Trophoblast cell (in vitro differentiated cells and primary cell): ENCODE results near the gene CKAP2L.
A peak's percentile ranks its signal among the peaks of the same experiment; 100 is the strongest.

Source experiments
- DNase-seq, 2 donors: peaks; one replicate each; pipeline ENCODE4 v3.0.0-alpha.2; 2016
- H2AFZ ChIP-seq: 2 replicates; pipeline ENCODE4 v1.6.1; 2013; ENCODE audit warnings: low read length, moderate library complexity, mild to moderate bottlenecking; ENCODE audit not compliant: insufficient read depth, poor library complexity
- H2AK5ac ChIP-seq: 2 replicates; pipeline ENCODE4 v1.6.1; 2013; ENCODE audit warnings: mild to moderate bottlenecking, low read length
- H2BK120ac ChIP-seq: 2 replicates; pipeline ENCODE4 v1.6.1; 2013; ENCODE audit warnings: low read length, mild to moderate bottlenecking, moderate library complexity; ENCODE audit not compliant: insufficient read depth, poor library complexity
- H2BK12ac ChIP-seq: 2 replicates; pipeline ENCODE4 v1.6.1; 2013; ENCODE audit warnings: mild to moderate bottlenecking, low read length, moderate library complexity
- H2BK5ac ChIP-seq: 2 replicates; pipeline ENCODE4 v1.6.1; 2013; ENCODE audit warnings: low read length, low read depth, moderate library complexity, mild to moderate bottlenecking; ENCODE audit not compliant: poor library complexity
- H3K14ac ChIP-seq: 2 replicates; pipeline ENCODE4 v1.6.1; 2013; ENCODE audit warnings: mild to moderate bottlenecking, low read length
- H3K18ac ChIP-seq: 2 replicates; pipeline ENCODE4 v1.6.1; 2013; ENCODE audit warnings: mild to moderate bottlenecking, low read length
- H3K23ac ChIP-seq: 2 replicates; pipeline ENCODE4 v1.6.1; 2013; ENCODE audit warnings: low read length
- H3K27ac ChIP-seq: 2 replicates; pipeline ENCODE4 v1.5.1; 2013; ENCODE audit warnings: low read depth, mild to moderate bottlenecking, inconsistent platforms, low read length, moderate library complexity
- H3K27me3 ChIP-seq: 2 replicates; pipeline ENCODE4 v1.6.1; 2013; ENCODE audit warnings: inconsistent platforms, mild to moderate bottlenecking, low read length, moderate library complexity; ENCODE audit not compliant: insufficient read depth
- H3K36me3 ChIP-seq, 2 experiments: 1 replicate in 1 of 2; 2 replicates in 1 of 2; pipeline ENCODE4 v1.6.1; 2013; ENCODE audit warnings: low read length in 2 of 2, mild to moderate bottlenecking in 2 of 2, moderate library complexity in 1 of 2; ENCODE audit not compliant: insufficient read depth in 2 of 2, control insufficient read depth in 1 of 2
- H3K4ac ChIP-seq: 2 replicates; pipeline ENCODE4 v1.6.1; 2013; ENCODE audit warnings: low read depth, mild to moderate bottlenecking, low read length, moderate library complexity
- H3K4me1 ChIP-seq, 2 experiments: 1 replicate in 1 of 2; 2 replicates in 1 of 2; pipeline ENCODE4 v1.6.1; 2013; ENCODE audit warnings: low read length in 2 of 2, mild to moderate bottlenecking in 2 of 2, moderate library complexity in 1 of 2; ENCODE audit not compliant: insufficient read depth in 2 of 2, control insufficient read depth in 1 of 2
- H3K4me2 ChIP-seq: 2 replicates; pipeline ENCODE4 v1.6.1; 2013; ENCODE audit warnings: inconsistent platforms, mild to moderate bottlenecking, low read length, moderate library complexity
- H3K4me3 ChIP-seq: 2 replicates; pipeline ENCODE4 v1.5.1; 2013; ENCODE audit warnings: mild to moderate bottlenecking, low read depth, low read length, inconsistent platforms
- H3K79me1 ChIP-seq: one replicate; pipeline ENCODE4 v1.6.1; 2013; ENCODE audit warnings: low read length
- H3K79me2 ChIP-seq: 2 replicates; pipeline ENCODE4 v1.6.1; 2013; ENCODE audit warnings: low read length, mild to moderate bottlenecking; ENCODE audit not compliant: control insufficient read depth, insufficient read depth, poor library complexity
- H3K9ac ChIP-seq: 2 replicates; pipeline ENCODE4 v1.6.1; 2013; ENCODE audit warnings: mild to moderate bottlenecking, low read length
- H3K9me3 ChIP-seq: 2 replicates; pipeline ENCODE4 v1.6.1; 2013; ENCODE audit warnings: low read depth, mild to moderate bottlenecking, control low read depth, inconsistent platforms, low read length; ENCODE audit not compliant: insufficient read depth
- H4K12ac ChIP-seq: 2 replicates; pipeline ENCODE4 v1.6.1; 2013; ENCODE audit warnings: low read depth, mild to moderate bottlenecking, low read length, moderate library complexity
- H4K8ac ChIP-seq: 2 replicates; pipeline ENCODE4 v1.6.1; 2013; ENCODE audit warnings: low read depth, mild to moderate bottlenecking, low read length, moderate library complexity
- H4K91ac ChIP-seq: one replicate; pipeline ENCODE4 v1.6.1; 2013; ENCODE audit warnings: low read depth, mild to moderate bottlenecking, low read length, moderate library complexity
- WGBS: extraction: QIAGEN DNeasy Blood & Tissue Kit; methylation state at CpG from one replicate; pipeline ENCODE4 v1.1.7; 2013; ENCODE audit warnings: missing lambda C conversion rate; ENCODE audit not compliant: insufficient read length, insufficient coverage; ENCODE audit errors: extremely low coverage; 5-methylcytosine and 5-hydroxymethylcytosine counted together

The CKAP2L gene

GRCh38 chr2:112706170-112706664, 58.2 kb downstream of the CKAP2L start:
- H3K4me3 ChIP-seq: no peak overlapping the region
- H3K4me1 ChIP-seq: peaks cover 14 to 15% of the 10 kb centered on the region in 2 experiments
- no peaks in the 10 kb centered on the region for H3K27me3 ChIP-seq
- H2BK12ac ChIP-seq: no peak overlapping the region
- no CpG with 5 or more reads among the region's 5 CpGs for WGBS
- no peak overlapping the region for H3K9ac ChIP-seq
- peak; percentile 77 to 87 for DNase-seq
- no peak overlapping the region for H2AFZ ChIP-seq
- no peak overlapping the region for H2AK5ac ChIP-seq
- no peak overlapping the region for H4K8ac ChIP-seq
- no peak overlapping the region for H3K4me2 ChIP-seq
- no peak overlapping the region for H3K4ac ChIP-seq
- no peaks in the 10 kb centered on the region for H3K9me3 ChIP-seq
- no peak overlapping the region for H4K91ac ChIP-seq
- H3K79me1 ChIP-seq: no peaks in the 10 kb centered on the region
- no peak overlapping the region for H2BK5ac ChIP-seq
- no peak overlapping the region for H3K23ac ChIP-seq
- no peak overlapping the region for H2BK120ac ChIP-seq
- H3K27ac ChIP-seq: no peak overlapping the region
- H3K79me2 ChIP-seq: no peaks in the 10 kb centered on the region
- H3K14ac ChIP-seq: no peak overlapping the region
- no peak overlapping the region for H3K18ac ChIP-seq
- H4K12ac ChIP-seq: no peak overlapping the region
- no peaks in the 10 kb centered on the region for H3K36me3 ChIP-seq

- no CpG with 5 or more reads among the region's 4 CpGs for WGBS
- Histone ChIP-seq H3K9ac (no peak overlapping the region), H2BK5ac (no peak overlapping the region), H2BK12ac (no peak overlapping the region), H2BK120ac (no peak overlapping the region), H4K91ac (no peak overlapping the region), H3K79me2 (no peaks in the 10 kb centered on the region), H3K4me3 (no peak overlapping the region), H3K4me2 (no peak overlapping the region), H4K12ac (no peak overlapping the region), H3K79me1 (no peaks in the 10 kb centered on the region), H2AFZ (no peak overlapping the region), H3K4me1 (peaks cover 11 to 13% of the 10 kb centered on the region in 2 experiments), H2AK5ac (no peak overlapping the region), H3K14ac (no peak overlapping the region), H3K9me3 (no peaks in the 10 kb centered on the region), H3K23ac (no peak overlapping the region), H3K18ac (no peak overlapping the region), H4K8ac (no peak overlapping the region), H3K27me3 (no peaks in the 10 kb centered on the region), H3K36me3 (no peaks in the 10 kb centered on the region), H3K27ac (no peak overlapping the region), H3K4ac (no peak overlapping the region)
- no peak for DNase-seq
Measured at GRCh38 chr2:112705575-112705974, 58.8 kb downstream of the CKAP2L start.

DNA sequence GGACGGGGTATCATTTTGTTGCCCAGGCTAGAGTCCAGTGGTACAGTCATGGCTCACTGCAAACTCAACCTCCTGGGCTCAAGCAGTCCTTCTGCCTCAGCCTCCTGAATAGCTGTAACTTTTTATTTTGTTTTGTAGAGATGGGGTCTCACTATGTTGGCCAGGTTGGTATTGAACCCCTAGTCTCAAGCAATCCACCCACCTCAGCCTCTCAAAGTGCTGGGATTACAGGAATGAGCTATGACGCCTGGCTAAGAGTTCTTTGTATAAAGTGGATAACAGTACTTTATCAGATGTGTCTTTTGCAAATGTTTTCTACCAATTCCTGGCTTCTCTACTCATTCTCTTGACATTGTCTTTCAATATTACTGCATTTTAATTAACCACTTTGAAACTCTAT, 60.7 kb downstream of the CKAP2L start:
- H3K4ac ChIP-seq: no peak overlapping the region
- H2BK12ac ChIP-seq: no peak overlapping the region
- no peaks in the 10 kb centered on the region for H3K27me3 ChIP-seq
- no peak overlapping the region for H2BK120ac ChIP-seq
- DNase-seq: no peak
- no peak overlapping the region for H3K23ac ChIP-seq
- H4K8ac ChIP-seq: no peak overlapping the region
- H2AFZ ChIP-seq: no peak overlapping the region
- no peak overlapping the region for H3K4me2 ChIP-seq
- no peak overlapping the region for H3K14ac ChIP-seq
- H3K18ac ChIP-seq: no peak overlapping the region
- no peaks in the 10 kb centered on the region for H3K36me3 ChIP-seq
- peaks cover 11 to 13% of the 10 kb centered on the region in 2 experiments for H3K4me1 ChIP-seq
- H3K4me3 ChIP-seq: no peak overlapping the region
- H4K12ac ChIP-seq: no peak overlapping the region
- no peaks in the 10 kb centered on the region for H3K79me1 ChIP-seq
- no peak overlapping the region for H3K9ac ChIP-seq
- no peak overlapping the region for H4K91ac ChIP-seq
- WGBS: no CpG with 5 or more reads among the region's 2 CpGs
- no peaks in the 10 kb centered on the region for H3K79me2 ChIP-seq
- no peaks in the 10 kb centered on the region for H3K9me3 ChIP-seq
- no peak overlapping the region for H2AK5ac ChIP-seq
- H3K27ac ChIP-seq: no peak overlapping the region
- no peak overlapping the region for H2BK5ac ChIP-seq

GRCh38 chr2:112701052-112701451, 63.4 kb downstream of the CKAP2L start:
- H3K4me1 ChIP-seq: peaks cover 2 to 3% of the 10 kb centered on the region in 2 experiments
- no peak overlapping the region for H4K91ac ChIP-seq
- no peak overlapping the region for H3K18ac ChIP-seq
- no peak overlapping the region for H3K14ac ChIP-seq
- no peak overlapping the region for H3K27ac ChIP-seq
- H3K4me2 ChIP-seq: no peak overlapping the region
- DNase-seq: no peak
- H3K23ac ChIP-seq: no peak overlapping the region
- H3K79me2 ChIP-seq: no peaks in the 10 kb centered on the region
- WGBS: no CpG with 5 or more reads among the region's 8 CpGs
- H4K12ac ChIP-seq: no peak overlapping the region
- no peak overlapping the region for H2BK12ac ChIP-seq
- no peak overlapping the region for H2BK5ac ChIP-seq
- no peaks in the 10 kb centered on the region for H3K27me3 ChIP-seq
- no peak overlapping the region for H2AK5ac ChIP-seq
- no peak overlapping the region for H3K4ac ChIP-seq
- H2AFZ ChIP-seq: no peak overlapping the region
- H3K36me3 ChIP-seq: no peaks in the 10 kb centered on the region
- no peak overlapping the region for H4K8ac ChIP-seq
- no peak overlapping the region for H3K4me3 ChIP-seq
- H3K79me1 ChIP-seq: no peaks in the 10 kb centered on the region
- H2BK120ac ChIP-seq: no peak overlapping the region
- H3K9ac ChIP-seq: no peak overlapping the region
- no peaks in the 10 kb centered on the region for H3K9me3 ChIP-seq
